Stimulated activated CD4-positive, alpha-beta T cell treated with anti-CD3 and anti-CD28 coated beads, Interleukin-2, amount 100 ng/mL, for 4 hours (primary cell): ENCODE results near the gene HTRA2.
A peak's percentile ranks its signal among the peaks of the same experiment; 100 is the strongest.
"Not testable (repeated sequence)": the region's sequence is repeated elsewhere in the genome, so short reads cannot be mapped to it uniquely, and the experiment has no call there.

Experiments
- DNase-seq: peaks from one replicate; pipeline ENCODE4 v3.0.0-alpha.2; 2020; ENCODE audit warnings: low read depth

The HTRA2 gene

GRCh38 chr2:74542978-74543377 lies 13.2 kb downstream of the HTRA2 start:
- no peak for DNase-seq

- no peak for DNase-seq
Observed at GRCh38 chr2:74544634-74545033, 14.9 kb downstream of the HTRA2 start.

GRCh38 chr2:74546004-74546403 lies 16.3 kb downstream of the HTRA2 start:
- no peak for DNase-seq

DNA sequence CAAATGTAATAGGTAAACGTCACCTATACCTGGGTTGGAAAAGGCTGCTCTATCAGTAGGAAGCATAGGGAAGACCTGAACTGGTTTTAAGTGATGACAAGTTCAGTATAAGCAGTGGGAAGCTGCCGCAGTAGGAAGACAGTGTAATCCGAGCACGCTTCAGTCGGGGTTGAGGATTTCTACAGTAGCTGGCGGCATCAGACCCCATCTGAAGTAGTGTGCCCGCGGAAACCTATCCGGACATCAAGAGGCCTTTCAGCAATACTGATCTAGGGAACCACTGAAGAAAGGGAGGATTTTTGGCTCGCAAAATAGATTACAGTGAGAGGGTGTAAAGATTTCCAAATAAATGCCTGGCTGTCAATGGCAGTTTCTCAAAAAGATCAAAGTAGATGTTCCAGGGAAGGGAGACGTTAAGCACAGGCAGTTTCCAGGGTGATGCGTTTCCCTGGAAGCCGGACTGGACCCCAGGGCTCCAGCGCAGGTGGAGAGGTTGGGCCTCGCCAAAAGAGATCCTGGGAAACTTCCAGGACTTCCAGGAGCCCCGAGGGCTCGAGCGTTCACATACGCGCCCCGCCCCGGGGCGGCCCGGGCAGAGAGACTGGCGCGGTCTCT lies 18.7 kb downstream of the HTRA2 start:
- DNase-seq = no peak

DNA sequence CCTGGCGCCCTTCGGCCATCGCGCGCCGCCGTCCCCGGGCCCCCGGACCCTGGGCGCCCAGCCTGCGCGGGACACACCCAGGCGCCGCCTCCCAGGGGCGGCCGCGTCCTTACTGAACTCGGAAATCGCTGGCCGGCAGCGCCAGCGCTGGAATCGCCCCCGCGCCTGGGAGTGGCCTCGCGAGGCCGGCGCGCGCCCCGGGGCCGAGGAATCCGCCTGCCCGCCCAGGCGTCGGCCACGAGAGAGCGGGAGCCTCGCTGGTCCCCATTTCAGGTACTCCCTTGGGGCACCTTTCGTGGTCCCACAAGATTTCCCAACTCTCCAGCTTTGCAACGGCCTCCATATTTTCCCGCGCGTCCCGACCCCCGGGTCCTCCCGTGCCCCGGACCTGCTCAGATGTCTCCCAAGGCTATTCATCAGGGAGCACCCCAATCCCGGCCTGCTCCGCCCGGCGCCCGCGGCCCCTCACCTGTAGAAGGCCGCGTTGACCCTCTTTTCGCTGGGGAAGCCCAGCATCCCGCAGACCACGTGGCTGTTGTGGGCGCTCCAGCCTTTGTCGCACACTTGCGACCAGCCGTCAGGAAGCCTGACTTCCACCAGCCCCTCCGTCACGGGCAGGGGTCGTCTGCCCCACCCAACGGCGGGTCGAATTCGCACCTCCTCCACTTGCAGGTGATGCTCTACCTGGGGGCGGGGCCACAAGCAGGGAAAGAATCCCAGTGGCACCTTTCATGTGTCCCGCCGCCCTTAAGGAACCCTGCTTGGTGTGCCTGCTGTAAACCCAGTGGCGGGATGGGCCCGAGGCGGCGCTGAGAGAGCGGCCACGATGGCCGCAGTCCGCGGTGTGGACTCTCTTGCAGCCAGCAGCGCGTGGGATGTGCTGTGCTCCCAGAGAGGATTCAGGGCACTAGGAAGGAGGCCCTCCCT lies 19.4 kb downstream of the HTRA2 start:
- DNase-seq = no peak

DNA sequence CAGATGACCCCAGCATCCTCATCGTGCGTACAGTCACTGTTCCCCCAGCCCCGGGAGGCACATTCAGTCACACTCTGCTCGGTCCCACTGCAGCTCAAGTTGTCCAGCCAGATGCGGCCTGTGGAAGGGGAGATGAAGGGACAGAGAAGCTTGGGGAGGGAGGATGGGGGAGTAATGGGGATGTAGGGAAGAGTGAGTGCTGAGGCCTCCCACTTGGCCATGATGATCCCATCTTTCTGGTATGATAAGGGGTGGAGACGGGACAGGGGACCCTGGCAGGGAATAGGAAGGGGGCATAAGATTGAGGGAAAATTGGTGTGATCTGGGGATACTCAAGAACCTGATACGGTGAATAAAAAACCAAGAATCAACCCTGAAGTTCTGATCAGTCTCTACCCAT lies 20.5 kb downstream of the HTRA2 start:
- no peak for DNase-seq

GRCh38 chr2:74551530-74551929 lies 21.8 kb downstream of the HTRA2 start:
- DNase-seq = no peak

DNA sequence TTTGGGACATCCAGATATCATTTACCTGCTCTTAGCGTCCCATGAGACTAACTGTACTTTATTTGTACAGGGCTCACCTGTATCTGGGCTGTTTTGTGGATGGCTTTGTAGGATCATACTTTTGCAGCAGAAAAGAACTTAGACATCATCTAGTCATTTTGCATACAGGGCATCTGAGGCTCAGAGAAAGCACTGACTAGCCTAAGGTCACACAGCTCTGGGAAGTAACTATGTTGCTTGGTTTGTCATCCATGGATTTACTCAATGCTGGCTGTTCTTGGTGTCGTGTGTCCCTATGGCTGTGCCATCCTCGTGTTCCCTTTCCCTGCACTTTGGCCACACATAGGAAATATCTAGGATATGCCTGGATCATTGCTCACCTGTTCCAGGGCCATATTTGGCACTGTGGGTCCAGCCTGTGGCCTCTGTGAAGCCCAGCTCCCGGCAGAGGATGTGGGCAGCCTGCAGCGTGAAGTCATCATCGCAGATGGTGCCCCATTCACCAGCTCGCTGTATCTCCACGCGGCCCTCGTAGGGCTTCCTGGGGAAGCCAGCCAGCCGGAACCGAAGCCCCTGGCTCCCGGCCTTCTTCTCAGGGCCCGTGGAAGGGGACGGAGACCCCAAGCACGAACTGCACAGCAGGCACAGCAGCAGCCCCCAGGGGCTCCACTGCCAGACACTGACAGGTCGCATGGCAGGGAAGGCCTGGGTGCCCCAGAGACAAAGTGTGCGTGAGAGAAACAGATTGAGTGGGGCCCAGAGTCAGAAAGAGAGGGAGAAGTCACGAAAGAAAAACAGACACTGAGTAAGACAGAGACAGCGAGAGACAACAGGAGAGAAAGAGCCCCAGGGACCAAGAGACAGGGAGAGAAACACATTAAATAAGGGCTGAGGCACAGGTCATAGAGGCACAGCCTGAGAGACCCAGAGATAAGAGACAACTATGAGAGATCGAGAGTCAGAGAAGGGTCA lies 22.5 kb downstream of the HTRA2 start:
- DNase-seq = no peak

DNA sequence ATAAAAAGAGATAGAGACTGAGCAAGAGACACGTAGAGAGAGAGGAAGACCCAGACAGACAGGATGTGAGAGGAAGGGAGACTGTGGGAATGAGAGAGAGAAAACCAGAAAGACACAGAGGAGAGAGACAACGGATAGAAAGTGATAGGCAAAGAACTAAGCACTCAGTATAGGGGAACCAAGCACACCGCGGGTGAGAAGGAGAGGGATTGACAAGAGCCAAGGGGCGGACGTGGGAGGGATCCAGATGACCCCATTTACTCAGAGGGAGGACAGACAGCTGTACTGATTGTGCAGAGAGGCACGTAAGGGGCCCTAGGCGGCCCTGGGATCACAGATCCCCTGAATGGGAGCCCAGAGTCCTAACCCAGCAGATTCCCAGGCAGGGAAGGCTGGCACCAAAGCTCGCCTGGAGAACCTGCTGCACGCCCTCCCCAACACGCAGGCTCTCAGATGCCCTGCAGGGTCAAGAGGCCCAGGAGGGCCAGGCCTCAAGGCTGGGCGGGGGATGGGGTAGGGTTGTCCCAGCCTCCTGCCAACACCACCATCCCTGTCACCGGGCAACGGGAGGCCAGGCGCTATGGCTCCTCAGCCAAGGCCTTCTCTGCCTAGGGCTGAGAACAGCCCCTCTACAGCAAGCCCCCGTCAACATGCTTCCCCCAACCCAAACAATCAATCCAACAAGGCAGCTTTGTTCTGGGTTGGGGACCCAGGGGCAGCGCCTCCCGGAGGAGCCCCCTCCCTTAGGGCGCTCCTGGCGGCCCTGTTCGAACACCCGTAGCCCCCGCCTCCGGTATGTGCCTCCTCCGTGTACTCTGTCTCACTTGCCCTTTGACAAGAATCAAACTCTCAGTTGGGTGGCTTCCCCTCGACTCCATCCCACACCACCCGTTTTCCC lies 23.4 kb downstream of the HTRA2 start:
- no peak for DNase-seq

DNA sequence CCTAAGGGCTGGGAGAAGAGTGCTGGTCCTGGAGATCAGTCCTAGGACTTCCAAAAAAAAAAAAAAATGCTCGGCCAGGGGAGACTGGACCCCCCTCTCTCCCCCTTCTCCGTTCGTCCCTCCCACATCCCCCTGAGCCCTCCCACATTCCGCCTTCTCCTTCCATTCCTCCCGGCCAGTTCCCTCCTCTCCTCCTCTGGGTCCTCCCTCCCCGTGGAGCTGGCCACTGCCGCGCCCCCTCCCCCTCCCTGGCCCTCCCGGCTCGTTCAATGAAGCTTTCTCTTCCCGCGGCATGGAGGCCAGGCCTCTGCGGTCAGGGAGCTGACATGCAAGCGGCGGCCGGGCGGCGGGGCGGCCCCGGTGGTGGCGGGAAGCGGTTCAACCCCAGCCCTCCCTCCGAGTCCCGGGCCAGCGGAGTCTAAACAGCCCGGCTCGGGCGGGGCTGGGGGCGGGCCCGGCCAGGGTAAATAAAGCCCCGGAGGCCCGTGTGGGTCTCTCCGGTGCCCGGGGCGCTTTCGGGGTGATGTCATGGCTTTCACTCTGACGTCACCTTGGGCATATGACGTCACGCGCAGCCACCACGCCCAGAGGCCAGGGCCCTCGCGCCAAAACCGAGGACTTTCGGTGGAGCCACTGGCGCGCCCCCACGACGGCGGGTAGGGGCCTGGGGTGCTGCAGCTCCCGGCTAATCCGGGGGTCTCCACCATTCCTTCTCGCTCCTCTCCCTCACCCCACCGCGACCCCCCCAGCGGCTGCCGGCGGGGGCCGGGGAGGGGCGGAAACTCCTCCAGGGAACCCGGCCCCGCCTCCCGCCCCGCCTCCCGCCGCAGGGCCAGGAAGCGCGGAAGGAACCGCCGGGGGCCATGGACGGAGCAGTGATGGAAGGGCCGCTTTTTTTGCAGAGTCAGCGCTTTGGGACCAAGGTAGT lies 24.4 kb downstream of the HTRA2 start, which contains the start of the genes DOK1 and LOXL3:
Gene DOK1 (plus strand): TSS at position 829 of the 928 bp plus-strand sequence. CDS start 35 bp downstream, at position 864.
Gene LOXL3 (minus strand): TSS at position 51 of the 928 bp plus-strand sequence. CDS start 1,308 bp downstream, outside the sequence.
- peak; percentile 74 for DNase-seq

- DNase-seq = no peak
Observed at GRCh38 chr2:74554820-74555531, 25.2 kb downstream of the HTRA2 start.

- DNase-seq = no peak
Observed at GRCh38 chr2:74555610-74556103, 25.9 kb downstream of the HTRA2 start.

DNA sequence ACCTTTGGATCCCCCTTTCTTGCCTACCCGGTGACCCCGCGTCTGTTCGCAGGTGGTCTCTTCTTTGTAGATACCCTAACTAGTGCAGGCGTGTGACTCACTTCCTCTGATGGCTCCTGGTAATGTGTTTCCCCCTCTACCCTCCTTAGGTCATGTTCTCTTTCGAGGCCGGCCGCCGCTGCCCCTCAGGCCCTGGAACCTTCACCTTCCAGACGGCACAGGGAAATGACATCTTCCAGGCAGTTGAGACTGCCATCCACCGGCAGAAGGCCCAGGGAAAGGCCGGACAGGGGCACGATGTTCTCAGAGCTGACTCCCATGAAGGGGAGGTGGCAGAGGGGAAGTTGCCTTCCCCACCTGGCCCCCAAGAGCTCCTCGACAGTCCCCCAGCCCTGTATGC lies 26.4 kb downstream of the HTRA2 start:
- DNase-seq = no peak

GRCh38 chr2:74556831-74557370 lies 27.2 kb downstream of the HTRA2 start:
- DNase-seq = no peak

DNA sequence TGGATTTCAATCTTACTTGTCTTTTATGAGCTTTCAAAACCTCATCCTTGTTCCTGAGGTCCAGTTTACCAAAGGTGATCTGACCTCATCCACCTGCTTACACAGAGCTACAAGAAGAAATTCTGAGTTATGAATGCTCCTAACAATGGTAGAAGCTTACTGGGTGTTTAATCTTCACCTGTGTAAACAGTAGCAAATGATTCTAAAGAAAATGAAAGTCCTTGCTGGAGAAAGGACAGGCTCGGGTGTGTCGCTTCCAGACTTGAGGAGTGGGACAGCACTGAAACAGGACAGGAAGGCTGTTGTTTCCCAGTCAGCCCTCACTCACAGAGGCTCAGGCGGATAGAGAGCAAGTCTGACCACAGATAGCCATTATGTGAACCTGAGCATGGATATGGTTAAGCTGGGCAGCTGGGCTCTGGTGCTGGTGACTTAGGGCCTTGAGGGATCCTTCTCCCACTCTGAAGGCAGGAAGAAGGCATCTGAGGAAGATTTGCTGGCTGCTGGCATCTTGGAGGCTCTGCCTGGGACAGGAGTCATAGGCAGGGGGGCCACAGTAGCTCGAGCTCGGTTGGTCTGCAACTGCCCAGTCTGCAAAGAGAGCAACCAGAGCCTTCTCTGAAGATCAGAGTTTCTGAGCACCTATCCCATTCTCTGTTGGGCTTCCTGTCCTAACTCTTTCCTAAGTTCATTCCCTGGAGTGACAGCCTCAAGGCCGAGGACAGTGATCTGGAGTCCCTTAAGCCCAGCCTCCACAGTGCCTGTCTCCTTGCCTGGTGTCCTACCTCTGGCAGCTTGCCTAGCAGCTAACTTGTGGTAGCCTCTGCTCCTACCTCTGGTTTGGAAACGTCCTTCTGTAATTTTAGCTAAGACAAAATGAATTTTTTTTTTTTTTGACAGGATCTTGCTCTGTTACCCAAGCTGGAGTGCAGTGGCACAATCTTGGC lies 28.8 kb downstream of the HTRA2 start:
- DNase-seq = no peak

DNA sequence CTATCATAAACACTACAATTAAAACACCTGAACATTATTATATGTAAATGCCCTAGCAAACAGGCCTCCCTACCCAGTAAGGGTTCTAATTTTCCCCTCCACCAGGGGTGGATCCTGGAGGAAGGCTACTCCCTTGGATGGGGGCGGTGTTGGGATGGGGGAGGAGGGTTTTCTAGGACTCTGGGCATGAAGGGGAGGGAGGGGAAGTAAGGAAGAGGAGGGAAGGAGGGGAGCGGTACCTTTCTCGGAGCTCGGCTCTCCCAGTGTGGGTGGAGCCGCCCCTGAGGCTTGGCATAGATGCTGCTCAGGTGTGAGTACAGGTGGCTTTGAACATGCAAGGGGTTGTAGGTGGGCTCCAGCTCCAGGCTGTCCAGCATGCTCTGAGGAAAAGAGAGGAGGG lies 30.2 kb downstream of the HTRA2 start:
- DNase-seq = no peak

DNA sequence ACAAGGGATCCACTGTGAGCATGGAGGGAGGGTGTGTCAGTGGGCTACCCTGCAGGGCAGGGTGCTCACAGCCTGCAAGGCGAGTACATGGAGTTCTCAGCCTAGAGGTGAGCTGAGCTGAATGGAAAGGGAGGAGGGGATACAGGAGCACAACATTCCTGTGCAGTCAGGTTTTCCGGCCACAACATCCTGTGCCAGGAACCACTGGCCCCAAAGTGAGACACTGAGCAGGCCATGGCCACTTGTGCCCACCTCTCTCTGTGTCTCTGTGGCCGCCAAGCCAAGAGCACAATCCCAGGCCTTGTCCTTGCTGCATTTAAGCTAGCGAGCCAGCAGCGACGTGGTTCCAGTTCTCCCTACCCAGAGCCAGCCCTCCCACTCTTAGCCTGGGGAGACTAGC lies 30.9 kb downstream of the HTRA2 start:
- no peak for DNase-seq

DNA sequence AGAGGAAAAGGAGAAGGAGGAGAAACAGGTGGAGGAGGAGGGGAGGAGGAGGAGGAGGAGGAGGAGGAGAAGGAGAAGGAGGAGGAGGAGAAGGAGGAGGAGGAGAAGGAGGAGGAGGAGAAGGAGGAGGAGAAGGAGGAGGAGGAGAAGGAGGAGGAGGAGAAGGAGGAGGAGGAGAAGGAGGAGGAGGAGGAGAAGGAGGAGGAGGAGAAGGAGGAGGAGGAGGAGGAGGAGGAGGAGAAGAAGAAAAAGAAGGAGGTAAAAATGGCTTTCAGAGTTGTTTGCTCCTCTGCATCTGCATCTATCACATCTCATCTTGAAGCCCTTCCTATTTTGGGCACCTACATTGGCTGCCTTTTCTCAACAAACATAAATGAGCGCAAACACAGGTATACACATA lies 31.3 kb downstream of the HTRA2 start:
- not testable (repeated sequence) for DNase-seq
